Smooth muscle cell (in vitro differentiated cells): ENCODE data around the gene CIBAR2. TPM values are rescaled to one million over a fixed set of nuclear protein-coding genes. Genes with fewer than 3 reads are reported as not detected.

Source experiments
- DNase-seq: peaks from one replicate; lab custom pipeline; 2025; ENCODE audit not compliant: unreplicated experiment; lab: John Stamatoyannopoulos, UW
- H2AFZ ChIP-seq: fragments of 200-600 bp; sonication (generic); 2 replicates; pipeline ENCODE4 v1.6.0; 2016; ENCODE audit warnings: antibody characterized with exemption, low read depth, mild to moderate bottlenecking
- H3F3A ChIP-seq: fragments of 200-600 bp; sonication (generic); 2 replicates; pipeline ENCODE4 v1.6.0; 2017; ENCODE audit warnings: antibody characterized with exemption, low read depth
- H3K27ac ChIP-seq: fragments of 200-600 bp; sonication (generic); 2 replicates; pipeline ENCODE4 v1.5.1; 2016; ENCODE audit warnings: low read depth, mild to moderate bottlenecking
- H3K27me3 ChIP-seq: fragments of 200-600 bp; sonication (generic); 2 replicates; pipeline ENCODE4 v1.6.1; 2016; ENCODE audit warnings: low read depth, mild to moderate bottlenecking
- H3K36me3 ChIP-seq: fragments of 200-600 bp; sonication (generic); 2 replicates; pipeline ENCODE4 v1.5.1; 2016; ENCODE audit warnings: low read depth
- H3K4me1 ChIP-seq: fragments of 200-600 bp; sonication (generic); 2 replicates; pipeline ENCODE4 v1.5.1; 2016; ENCODE audit warnings: low read depth
- H3K4me2 ChIP-seq: fragments of 200-600 bp; sonication (generic); 2 replicates; pipeline ENCODE4 v1.6.0; 2016; ENCODE audit warnings: mild to moderate bottlenecking
- H3K4me3 ChIP-seq: fragments of 200-600 bp; sonication (generic); 2 replicates; pipeline ENCODE4 v1.5.1; 2016; ENCODE audit warnings: mild to moderate bottlenecking
- H3K79me2 ChIP-seq: fragments of 200-600 bp; sonication (generic); 2 replicates; pipeline ENCODE4 v1.6.0; 2016; ENCODE audit warnings: low read depth, mild to moderate bottlenecking
- H3K9ac ChIP-seq: fragments of 200-600 bp; sonication (generic); 2 replicates; pipeline ENCODE4 v1.6.0; 2016; ENCODE audit warnings: low read depth
- H3K9me3 ChIP-seq: fragments of 200-600 bp; sonication (generic); replicated peaks from 2 replicates; pipeline ENCODE4 v1.5.1; 2016; ENCODE audit warnings: low read depth
- H4K20me1 ChIP-seq: fragments of 200-600 bp; sonication (generic); 2 replicates; pipeline ENCODE4 v1.6.0; 2016; ENCODE audit warnings: low read depth
- WGBS: methylation state at CpG from one replicate; pipeline ENCODE4 v1.1.7; 2016; ENCODE audit warnings: low lambda C conversion rate; 5-methylcytosine and 5-hydroxymethylcytosine counted together
- polyA plus RNA-seq: library from polyadenylated mRNA; unstranded; fragments of >200 nt; fragmentation: Nextera tagmentation; extraction: Ambion mirVana; gene quantifications from 2 replicates; pipeline ENCODE4 v1.2.1, GENCODE V29; 2016
- total RNA-seq: library from RNA; depleted of rRNA; stranded (reverse); fragments of >200 nt; gene quantifications from 2 replicates; pipeline ENCODE4 v1.2.3, GENCODE V29; 2014
- TF ChIP-seq, protein P1 (sequence below): fragments of 200-600 bp; sonication (generic); IDR thresholded peaks from 2 replicates; pipeline ENCODE4 v1.5.1; 2017; ENCODE audit warnings: borderline replicate concordance, mild to moderate bottlenecking, antibody characterized with exemption; ENCODE audit not compliant: insufficient read depth, poor library complexity, severe bottlenecking

The CIBAR2 gene
- total and polyA plus RNA-seq, 2 experiments from 2014 or later: not detected

DNA sequence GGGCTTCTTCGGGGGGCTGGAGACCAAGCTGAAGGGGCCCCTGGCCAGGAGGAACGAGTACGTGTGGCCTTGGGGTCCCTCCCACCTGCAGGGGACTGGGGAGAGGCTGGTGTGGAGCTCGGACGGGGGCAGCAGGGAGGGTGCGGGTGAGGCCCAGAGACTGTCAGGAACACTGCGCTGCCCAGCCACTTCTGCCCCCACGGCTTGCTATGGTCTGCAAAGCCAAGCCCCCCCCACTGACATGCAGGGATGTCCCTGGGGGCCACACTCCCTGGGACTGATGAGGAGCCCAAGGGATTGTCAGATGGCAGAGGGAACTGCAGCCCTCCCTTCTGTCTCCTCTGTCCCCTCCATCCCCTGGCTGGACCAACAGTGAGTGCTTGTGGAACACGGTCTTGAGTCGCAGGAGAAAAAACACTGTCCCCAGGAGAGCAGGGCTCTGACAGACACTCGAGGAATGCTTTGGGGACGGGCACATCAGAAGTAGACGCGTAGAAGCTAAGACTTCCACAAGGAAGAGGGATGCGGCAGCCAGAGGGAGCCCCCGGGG, 34.6 kb downstream of the CIBAR2 start:
- Histone ChIP-seq H3K79me2 (no peaks in the 10 kb centered on the region), H2AFZ (no peak overlapping the region), H3K9me3 (no peaks in the 10 kb centered on the region), H3K4me3 (no peak overlapping the region), H3K4me2 (no peak overlapping the region), H3K36me3 (no peaks in the 10 kb centered on the region), H3K9ac (no peak overlapping the region), H3K27ac (no peak overlapping the region), H3K4me1 (peaks cover 25% of the 10 kb centered on the region), H4K20me1 (no peaks in the 10 kb centered on the region), H3K27me3 (peaks cover 11% of the 10 kb centered on the region), H3F3A (no peaks in the 10 kb centered on the region)
- no peak for DNase-seq
- TF ChIP-seq, protein P1, sequence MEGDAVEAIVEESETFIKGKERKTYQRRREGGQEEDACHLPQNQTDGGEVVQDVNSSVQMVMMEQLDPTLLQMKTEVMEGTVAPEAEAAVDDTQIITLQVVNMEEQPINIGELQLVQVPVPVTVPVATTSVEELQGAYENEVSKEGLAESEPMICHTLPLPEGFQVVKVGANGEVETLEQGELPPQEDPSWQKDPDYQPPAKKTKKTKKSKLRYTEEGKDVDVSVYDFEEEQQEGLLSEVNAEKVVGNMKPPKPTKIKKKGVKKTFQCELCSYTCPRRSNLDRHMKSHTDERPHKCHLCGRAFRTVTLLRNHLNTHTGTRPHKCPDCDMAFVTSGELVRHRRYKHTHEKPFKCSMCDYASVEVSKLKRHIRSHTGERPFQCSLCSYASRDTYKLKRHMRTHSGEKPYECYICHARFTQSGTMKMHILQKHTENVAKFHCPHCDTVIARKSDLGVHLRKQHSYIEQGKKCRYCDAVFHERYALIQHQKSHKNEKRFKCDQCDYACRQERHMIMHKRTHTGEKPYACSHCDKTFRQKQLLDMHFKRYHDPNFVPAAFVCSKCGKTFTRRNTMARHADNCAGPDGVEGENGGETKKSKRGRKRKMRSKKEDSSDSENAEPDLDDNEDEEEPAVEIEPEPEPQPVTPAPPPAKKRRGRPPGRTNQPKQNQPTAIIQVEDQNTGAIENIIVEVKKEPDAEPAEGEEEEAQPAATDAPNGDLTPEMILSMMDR: no peak
- 93% methylated on average over 15 of the region's 16 CpGs for WGBS

DNA sequence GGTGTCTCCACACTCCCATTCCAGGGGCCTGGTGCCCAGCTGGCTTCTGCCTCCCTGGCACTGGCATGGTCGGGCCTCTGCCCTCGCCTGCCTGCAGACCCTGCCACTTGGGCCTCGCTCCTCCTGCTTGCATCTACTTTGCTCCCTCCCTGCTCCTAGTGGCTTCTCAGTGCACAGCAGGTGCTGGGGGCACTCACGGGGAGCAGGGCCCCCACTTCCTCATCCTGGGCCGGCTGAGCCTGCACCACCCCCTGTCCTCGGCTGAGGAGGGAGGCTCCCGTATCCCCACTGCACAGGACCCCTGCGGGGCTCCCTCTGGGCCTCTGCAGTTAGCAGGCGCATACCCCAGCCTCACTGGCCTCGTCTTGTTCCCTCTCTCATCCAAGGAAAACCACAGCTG, 35.2 kb downstream of the CIBAR2 start:
- Histone ChIP-seq H3K4me1 (peaks cover 19% of the 10 kb centered on the region), H4K20me1 (no peaks in the 10 kb centered on the region), H3K36me3 (no peaks in the 10 kb centered on the region), H3K9ac (no peak overlapping the region), H3K9me3 (no peaks in the 10 kb centered on the region), H2AFZ (no peak overlapping the region), H3F3A (no peaks in the 10 kb centered on the region), H3K27ac (no peak overlapping the region), H3K27me3 (peaks cover 5% of the 10 kb centered on the region), H3K4me2 (no peak overlapping the region), H3K79me2 (no peaks in the 10 kb centered on the region), H3K4me3 (no peak overlapping the region)
- TF ChIP-seq, protein P1: no peak
- no peak for DNase-seq
- 87% methylated on average over 9 of the region's 10 CpGs for WGBS

DNA sequence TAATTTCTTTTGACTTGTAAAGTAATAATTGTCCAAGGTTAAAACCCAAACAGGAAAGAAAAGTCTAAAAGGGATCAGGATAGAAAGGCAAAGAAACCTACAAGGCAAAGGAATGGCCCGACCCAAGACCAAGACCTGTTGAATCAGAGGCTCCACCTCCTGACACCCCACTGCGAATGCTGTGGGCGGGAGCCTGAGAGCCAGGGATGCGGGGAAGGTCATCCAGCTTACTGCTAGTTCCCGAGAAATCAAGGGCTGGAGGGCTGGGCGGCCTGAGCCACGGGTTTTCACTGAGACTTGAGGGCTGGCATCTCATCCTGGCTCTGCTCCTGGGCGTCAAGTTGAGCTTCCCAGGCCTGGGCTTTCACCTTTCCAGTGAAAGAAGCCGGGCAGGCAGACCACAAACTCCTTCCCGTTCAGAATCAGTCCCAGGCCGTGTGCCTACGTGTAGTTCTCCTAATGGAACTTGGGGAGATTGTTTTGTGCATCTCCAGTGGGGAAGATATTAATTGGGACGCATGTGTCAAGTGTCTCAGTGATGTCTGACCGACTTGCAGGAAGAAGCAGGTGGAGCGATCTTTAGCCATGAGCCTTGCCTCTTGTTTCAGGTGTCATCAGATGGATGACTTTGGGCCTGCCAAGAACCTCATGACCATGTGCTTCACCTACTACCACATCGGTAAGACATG, 36.9 kb downstream of the CIBAR2 start:
- H3F3A ChIP-seq: no peaks in the 10 kb centered on the region
- no peaks in the 10 kb centered on the region for H3K27me3 ChIP-seq
- DNase-seq: no peak
- H3K4me2 ChIP-seq: no peak overlapping the region
- no peak overlapping the region for H3K4me3 ChIP-seq
- H2AFZ ChIP-seq: no peak overlapping the region
- no peaks in the 10 kb centered on the region for H3K36me3 ChIP-seq
- H3K4me1 ChIP-seq: peaks cover 5% of the 10 kb centered on the region
- H3K79me2 ChIP-seq: no peaks in the 10 kb centered on the region
- H4K20me1 ChIP-seq: no peaks in the 10 kb centered on the region
- WGBS: 83% methylated on average over 16 of the region's 16 CpGs
- no peaks in the 10 kb centered on the region for H3K9me3 ChIP-seq
- H3K27ac ChIP-seq: no peak overlapping the region
- TF ChIP-seq, protein P1: no peak
- H3K9ac ChIP-seq: no peak overlapping the region
